ENCODE results near the gene AP3D1. TPM values are rescaled to one million over a fixed set of nuclear protein-coding genes. Genes with fewer than 3 reads are reported as not detected.

The AP3D1 gene
- polyA plus RNA-seq, 1 donor, result 110 TPM

Other genes with a start within 250 kb of the AP3D1 start
- 2.4 TPM for gene ADAT3, start 246.2 kb downstream of the AP3D1 start, polyA plus RNA-seq (ENCODE audit: insufficient read length)
- gene SCAMP4, start 246.2 kb downstream of the AP3D1 start, polyA plus RNA-seq (ENCODE audit: insufficient read length), result 67.5 TPM
- gene CSNK1G2, start 210.4 kb downstream of the AP3D1 start, polyA plus RNA-seq (ENCODE audit: insufficient read length), result 45.0 TPM
- 87.4 TPM for gene BTBD2, start 135.9 kb downstream of the AP3D1 start, polyA plus RNA-seq (ENCODE audit: insufficient read length)
- gene MKNK2, start 100.3 kb downstream of the AP3D1 start, polyA plus RNA-seq (ENCODE audit: insufficient read length), result 54.4 TPM
- gene MOB3A, start 55.2 kb downstream of the AP3D1 start, polyA plus RNA-seq (ENCODE audit: insufficient read length), result 22.8 TPM
- gene IZUMO4, start 54.7 kb downstream of the AP3D1 start, polyA plus RNA-seq (ENCODE audit: insufficient read length), result 6.2 TPM
- gene DOT1L, start 12.4 kb upstream of the AP3D1 start, polyA plus RNA-seq (ENCODE audit: insufficient read length), result 33.6 TPM
- 56.2 TPM for gene PLEKHJ1, start 84.8 kb upstream of the AP3D1 start, polyA plus RNA-seq (ENCODE audit: insufficient read length)
- 66.1 TPM for gene SF3A2, start 85.3 kb upstream of the AP3D1 start, polyA plus RNA-seq (ENCODE audit: insufficient read length)
- 3.2 TPM for gene AMH, start 97.8 kb upstream of the AP3D1 start, polyA plus RNA-seq (ENCODE audit: insufficient read length)
- 0.60 TPM for gene JSRP1, start 104.9 kb upstream of the AP3D1 start, polyA plus RNA-seq (ENCODE audit: insufficient read length)
- gene PEAK3, start 130.6 kb upstream of the AP3D1 start, polyA plus RNA-seq (ENCODE audit: insufficient read length), result not detected
- not detected for gene LINGO3, start 156.6 kb upstream of the AP3D1 start, polyA plus RNA-seq (ENCODE audit: insufficient read length)
- 90.5 TPM for gene LSM7, start 177.0 kb upstream of the AP3D1 start, polyA plus RNA-seq (ENCODE audit: insufficient read length)
- 72.7 TPM for gene SPPL2B, start 177.1 kb upstream of the AP3D1 start, polyA plus RNA-seq (ENCODE audit: insufficient read length)
- gene TMPRSS9, start 208.7 kb upstream of the AP3D1 start, polyA plus RNA-seq (ENCODE audit: insufficient read length), result 0.60 TPM

Data from left kidney (tissue), 1 donor.